CD4-positive, alpha-beta T cell (primary cell): ENCODE results near the gene MPP1. TPM values are rescaled to one million over a fixed set of nuclear protein-coding genes. Genes with fewer than 3 reads are reported as not detected.

Experiments
- ATAC-seq: fragments of 200-7000 bp; cut with Tn5 transposase; one replicate; pipeline ENCODE4 v1.10.0; 2022; ENCODE audit warnings: mild to moderate bottlenecking; ENCODE audit not compliant: poor library complexity
- CTCF ChIA-PET: fragments of 350-600 bp; sonication (Branson Sonifier 250); formaldehyde crosslinking; loops from one replicate; lab custom pipeline; 2021; ENCODE audit warnings: antibody characterized with exemption, inconsistent platforms; lab: Charles Lee
- POLR2A ChIA-PET: fragments of 350-600 bp; sonication (Branson Sonifier 250); formaldehyde crosslinking; loops from one replicate; lab custom pipeline; 2021; ENCODE audit warnings: antibody characterized with exemption, inconsistent platforms; lab: Charles Lee
- DNase-seq, 14 experiments: peaks; one replicate each; pipeline ENCODE4 v3.0.0-alpha.2; 2013 to 2020; ENCODE audit warnings: mixed read lengths in 2 of 14
- H3K27ac ChIP-seq, 2 donors: one replicate each; pipeline versions ENCODE4 v1.5.1 to v1.7.0; 2013; ENCODE audit warnings: low read length in 2 of 2, low read depth in 1 of 2, mild to moderate bottlenecking in 1 of 2
- H3K27me3 ChIP-seq, 2 experiments: 1 replicate in 1 of 2; 2 replicates in 1 of 2; pipeline versions ENCODE4 v1.6.1 to v1.7.0; 2013; ENCODE audit warnings: low read length in 2 of 2, control low read depth in 1 of 2, mild to moderate bottlenecking in 1 of 2, moderate library complexity in 1 of 2; ENCODE audit not compliant: insufficient read depth in 2 of 2, control insufficient read depth in 1 of 2
- H3K36me3 ChIP-seq: one replicate; pipeline ENCODE4 v1.6.1; 2013; ENCODE audit warnings: low read length, control low read depth; ENCODE audit not compliant: insufficient read depth
- H3K4me1 ChIP-seq: one replicate; pipeline ENCODE4 v1.6.1; 2013; ENCODE audit warnings: low read length, control low read depth; ENCODE audit not compliant: insufficient read depth
- H3K4me3 ChIP-seq: one replicate; pipeline ENCODE4 v1.5.1; 2013; ENCODE audit warnings: mild to moderate bottlenecking, low read length, moderate library complexity
- H3K9me3 ChIP-seq, 2 experiments: 1 replicate in 1 of 2; 2 replicates in 1 of 2; pipeline versions ENCODE4 v1.6.1 to v1.7.0; 2013; ENCODE audit warnings: low read length in 2 of 2, mild to moderate bottlenecking in 2 of 2, control low read depth in 1 of 2, moderate library complexity in 1 of 2; ENCODE audit not compliant: control insufficient read depth in 1 of 2, insufficient read depth in 1 of 2
- H3K27ac Mint-ChIP-seq: one replicate; pipeline ENCODE4 v1.8.0; 2020; ENCODE audit warnings: mixed read lengths
- H3K27me3 Mint-ChIP-seq: one replicate; pipeline ENCODE4 v1.8.0; 2021; ENCODE audit warnings: mixed read lengths
- H3K36me3 Mint-ChIP-seq: one replicate; pipeline ENCODE4 v1.8.0; 2021; ENCODE audit warnings: low read depth, mixed read lengths
- H3K4me1 Mint-ChIP-seq: one replicate; pipeline ENCODE4 v1.8.0; 2021; ENCODE audit warnings: low read depth, mixed read lengths
- H3K4me3 Mint-ChIP-seq: one replicate; pipeline ENCODE4 v1.8.0; 2020; ENCODE audit warnings: mild to moderate bottlenecking, mixed read lengths
- H3K9me3 Mint-ChIP-seq: one replicate; pipeline ENCODE4 v1.8.0; 2020; ENCODE audit warnings: mixed read lengths
- intact Hi-C, 2 experiments: fragments of 100-400 bp; cut with DNase I in 1 of 2; cut with micrococcal nuclease in 1 of 2; formaldehyde crosslinking; loops; one replicate each; pipeline versions ENCODE4 v1.15.1 to v1.9.0; 2023 to 2025; cut with DNase I, micrococcal nuclease
- total RNA-seq, 174 experiments: library from RNA in 2 of 174; stranded (reverse) in 2 of 174; gene quantifications; one replicate each; pipeline ENCODE4 v1.2.3 and lab custom pipeline; 2021 to 2026
- TF ChIP-seq, protein P1 (sequence below): fragments of 200-600 bp; IDR thresholded peaks from one replicate; pipeline ENCODE4 v1.8.0; 2022; ENCODE audit warnings: antibody characterized with exemption, mild to moderate bottlenecking

Gene MPP1
- total RNA-seq, 2 experiments from 2014 or later, result 10.7 to 13.1 TPM

DNA sequence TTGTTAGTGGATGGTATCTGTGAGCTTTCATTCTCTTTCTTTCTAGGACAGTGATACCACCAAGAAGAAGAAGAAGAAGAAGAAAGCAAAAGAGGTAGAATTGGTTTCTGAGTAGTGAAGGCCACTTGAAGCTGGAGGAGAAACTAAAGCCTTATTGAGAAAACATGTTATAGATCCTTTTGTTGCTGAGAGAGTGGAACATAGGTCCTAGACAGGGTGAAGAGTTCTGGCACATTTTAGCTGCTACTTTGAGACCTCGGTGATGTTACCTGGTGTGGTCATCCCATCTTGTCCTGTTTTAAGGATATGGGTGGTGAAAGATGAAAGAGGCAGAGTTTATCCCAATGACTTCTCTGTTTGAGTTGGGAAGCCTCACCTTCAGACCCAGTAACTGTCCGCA lies 28.5 kb downstream of the MPP1 start:
- Histone ChIP-seq H3K27me3 (no peaks in the 10 kb centered on the region), H3K27ac (no peak overlapping the region), H3K36me3 (peaks cover 52% of the 10 kb centered on the region), H3K4me3 (no peak overlapping the region), H3K4me1 (peaks cover 9% of the 10 kb centered on the region), H3K9me3 (no peaks in the 10 kb centered on the region)
- ChIA-PET CTCF (interaction anchor here (0.9 kb wide), 1 partner anchor 28 kb away, joined by 3 read pairs; the partner anchor contains the start of gene MPP1), POLR2A (interaction anchor here (1.3 kb wide), 1 partner anchor 14 kb away, joined by 9 read pairs; the partner anchor contains the start of gene DKC1)
- TF ChIP-seq, protein P1, sequence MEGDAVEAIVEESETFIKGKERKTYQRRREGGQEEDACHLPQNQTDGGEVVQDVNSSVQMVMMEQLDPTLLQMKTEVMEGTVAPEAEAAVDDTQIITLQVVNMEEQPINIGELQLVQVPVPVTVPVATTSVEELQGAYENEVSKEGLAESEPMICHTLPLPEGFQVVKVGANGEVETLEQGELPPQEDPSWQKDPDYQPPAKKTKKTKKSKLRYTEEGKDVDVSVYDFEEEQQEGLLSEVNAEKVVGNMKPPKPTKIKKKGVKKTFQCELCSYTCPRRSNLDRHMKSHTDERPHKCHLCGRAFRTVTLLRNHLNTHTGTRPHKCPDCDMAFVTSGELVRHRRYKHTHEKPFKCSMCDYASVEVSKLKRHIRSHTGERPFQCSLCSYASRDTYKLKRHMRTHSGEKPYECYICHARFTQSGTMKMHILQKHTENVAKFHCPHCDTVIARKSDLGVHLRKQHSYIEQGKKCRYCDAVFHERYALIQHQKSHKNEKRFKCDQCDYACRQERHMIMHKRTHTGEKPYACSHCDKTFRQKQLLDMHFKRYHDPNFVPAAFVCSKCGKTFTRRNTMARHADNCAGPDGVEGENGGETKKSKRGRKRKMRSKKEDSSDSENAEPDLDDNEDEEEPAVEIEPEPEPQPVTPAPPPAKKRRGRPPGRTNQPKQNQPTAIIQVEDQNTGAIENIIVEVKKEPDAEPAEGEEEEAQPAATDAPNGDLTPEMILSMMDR, result no peak
- H3K4me1 Mint-ChIP-seq, result peaks cover 10% of the 10 kb centered on the region
- H3K27ac Mint-ChIP-seq, result peak overlapping the region; percentile 30
- ATAC-seq (no peak), DNase-seq (no peak)
- no peaks in the 10 kb centered on the region for H3K27me3 Mint-ChIP-seq
- no peak overlapping the region for H3K4me3 Mint-ChIP-seq
- H3K36me3 Mint-ChIP-seq, result peaks cover 55% of the 10 kb centered on the region
- intact Hi-C loops, result no loop called here
- no peaks in the 10 kb centered on the region for H3K9me3 Mint-ChIP-seq

DNA sequence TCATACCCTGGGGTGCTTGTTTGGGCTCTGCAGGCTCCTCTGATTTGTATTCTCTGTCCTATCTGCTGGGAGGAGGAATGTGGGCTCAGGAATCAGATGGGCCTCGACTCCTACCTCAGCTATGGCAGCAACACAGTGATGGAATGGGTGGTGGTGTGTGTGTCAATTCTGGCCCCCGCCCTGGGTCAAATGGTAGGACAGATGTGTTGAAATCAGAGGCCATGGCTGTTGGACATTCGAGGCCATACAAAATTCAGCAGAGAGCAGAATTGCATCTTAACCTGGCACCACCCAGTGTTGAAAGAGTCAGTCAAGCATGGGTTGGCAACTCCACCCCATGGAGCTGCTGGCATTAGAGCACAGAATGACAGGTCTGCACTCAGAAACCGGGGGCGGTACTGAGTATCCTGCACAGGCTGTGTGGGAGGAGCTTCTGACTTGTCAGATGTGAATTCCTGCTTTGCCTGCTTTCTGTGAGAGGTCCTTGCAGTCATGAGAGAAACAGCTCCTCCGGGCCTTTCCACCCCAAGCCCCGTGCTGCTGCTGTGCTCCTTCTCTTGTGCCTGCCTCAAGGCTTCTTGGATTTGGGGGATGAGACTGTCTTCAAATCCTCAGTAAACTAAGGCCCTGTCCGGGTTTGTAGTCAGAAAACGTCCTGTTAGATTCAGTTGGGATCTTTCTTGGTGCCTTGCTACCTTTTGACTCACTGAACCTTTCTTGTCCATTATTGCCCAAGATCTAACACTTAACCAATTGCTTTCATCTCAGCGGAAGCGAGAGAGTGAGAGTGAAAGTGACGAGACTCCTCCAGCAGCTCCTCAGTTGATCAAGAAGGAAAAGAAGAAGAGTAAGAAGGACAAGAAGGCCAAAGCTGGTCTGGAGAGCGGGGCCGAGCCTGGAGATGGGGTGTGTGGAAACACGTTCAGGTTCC lies 29.6 kb downstream of the MPP1 start:
- Histone ChIP-seq H3K27ac (no peak overlapping the region), H3K27me3 (no peaks in the 10 kb centered on the region), H3K4me1 (peaks cover 9% of the 10 kb centered on the region), H3K36me3 (peaks cover 60% of the 10 kb centered on the region), H3K9me3 (no peaks in the 10 kb centered on the region), H3K4me3 (no peak overlapping the region)
- Mint-ChIP-seq H3K27me3 (no peaks in the 10 kb centered on the region), H3K4me1 (peaks cover 10% of the 10 kb centered on the region), H3K9me3 (no peaks in the 10 kb centered on the region), H3K4me3 (no peak overlapping the region), H3K36me3 (peaks cover 61% of the 10 kb centered on the region), H3K27ac (peak overlapping the region; percentile 30)
- intact Hi-C loops, result no loop called here
- ChIA-PET POLR2A (interaction anchor here (1.3 kb wide), 1 partner anchor 13 kb away, joined by 9 read pairs; the partner anchor contains the start of gene DKC1), CTCF (no interaction called here)
- ATAC-seq (peak; percentile 24), DNase-seq (no peak)
- TF ChIP-seq, protein P1, result no peak

DNA sequence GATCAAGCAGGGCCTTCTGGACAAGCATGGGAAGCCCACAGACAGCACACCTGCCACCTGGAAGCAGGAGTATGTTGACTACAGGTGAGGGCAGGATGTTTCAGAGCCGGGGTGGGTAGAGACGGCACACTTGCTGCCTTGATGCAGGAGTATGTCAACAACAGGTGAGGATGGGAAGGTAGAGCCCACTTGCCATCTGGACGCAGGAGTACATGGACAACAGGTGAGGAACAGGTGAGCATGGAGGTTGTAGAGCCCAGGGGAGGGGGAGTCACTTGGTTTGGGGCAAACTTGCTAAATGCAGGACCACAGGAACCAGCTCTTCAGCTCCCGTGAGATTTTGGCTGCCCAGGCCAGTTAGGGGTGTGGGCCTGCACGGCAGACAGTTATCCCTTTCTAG lies 30.7 kb downstream of the MPP1 start:
- no peaks in the 10 kb centered on the region for H3K27me3 Mint-ChIP-seq
- H3K36me3 ChIP-seq, result peaks cover 70% of the 10 kb centered on the region
- CTCF ChIA-PET, result no interaction called here
- H3K4me1 Mint-ChIP-seq, result peaks cover 10% of the 10 kb centered on the region
- H3K4me3 Mint-ChIP-seq, result no peak overlapping the region
- POLR2A ChIA-PET, result no interaction called here
- peaks cover 9% of the 10 kb centered on the region for H3K4me1 ChIP-seq
- no peaks in the 10 kb centered on the region for H3K9me3 ChIP-seq
- H3K4me3 ChIP-seq, result no peak overlapping the region
- no peak for DNase-seq
- peak overlapping the region; percentile 17 for H3K27ac Mint-ChIP-seq
- H3K36me3 Mint-ChIP-seq, result peaks cover 68% of the 10 kb centered on the region
- H3K27ac ChIP-seq, result no peak overlapping the region
- H3K9me3 Mint-ChIP-seq, result no peaks in the 10 kb centered on the region
- intact Hi-C loops, result no loop called here
- TF ChIP-seq, protein P1, result no peak
- no peaks in the 10 kb centered on the region for H3K27me3 ChIP-seq
- no peak for ATAC-seq
